Measurements from ENCODE around the gene ARHGAP10. TPM values are rescaled to one million over a fixed set of nuclear protein-coding genes. Genes with fewer than 3 reads are reported as not detected.

Gene ARHGAP10
- total RNA-seq, 2 experiments from 2014 or later: 6.3 to 7.1 TPM

DNA sequence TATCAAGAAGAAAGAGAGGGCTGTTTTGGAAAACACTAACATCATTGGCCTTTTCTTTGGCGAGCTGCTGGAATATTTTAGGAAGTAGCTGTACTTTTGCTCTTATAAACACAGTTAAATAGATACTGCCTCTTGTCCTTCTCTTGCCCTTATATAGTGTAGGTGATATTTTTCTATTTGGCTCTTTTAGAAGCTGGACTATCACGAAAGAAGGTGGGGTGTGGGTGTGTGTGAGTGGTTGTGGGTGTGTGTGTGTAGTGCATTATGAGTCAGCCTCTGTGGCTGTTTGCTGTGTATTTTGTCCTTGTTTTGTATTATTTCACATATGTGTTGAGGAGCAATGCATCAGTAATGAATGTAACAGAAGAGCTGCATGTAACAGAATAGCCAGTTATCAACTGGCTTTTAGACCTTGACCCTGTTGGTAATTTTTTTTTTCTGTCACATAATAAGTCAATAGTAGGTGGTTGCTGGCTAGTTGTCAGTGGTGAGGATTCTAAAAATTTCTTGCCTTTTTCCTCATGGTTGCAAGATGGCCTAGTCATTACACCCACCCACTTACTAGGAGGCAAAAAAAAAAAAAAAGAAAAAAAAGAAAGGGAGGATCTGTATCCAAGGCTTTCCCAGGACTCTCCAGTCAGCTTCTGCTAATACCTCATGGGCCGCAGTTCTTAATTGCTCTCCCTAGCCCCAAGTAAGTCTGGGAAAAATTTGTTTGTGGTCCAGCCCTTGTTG is 23.8 kb downstream of the ARHGAP10 start:
- ChIA-PET POLR2A (no interaction called here), CTCF (interaction anchor here (2.4 kb wide), 1 partner anchor 111 kb away, joined by 18 read pairs; no protein-coding TSS in a partner anchor)
- Mint-ChIP-seq H3K36me3 (ENCODE audit: low read depth) (no peaks in the 10 kb centered on the region), H3K4me1 (ENCODE audit: low read depth) (no peaks in the 10 kb centered on the region), H3K27ac (no peak overlapping the region), H3K27me3 (ENCODE audit: low read depth) (no peaks in the 10 kb centered on the region), H3K4me3 (no peak overlapping the region), H3K9me3 (ENCODE audit: insufficient read depth) (no peaks in the 10 kb centered on the region)
- ATAC-seq: no peak
- DNase-seq: no peak

DNA sequence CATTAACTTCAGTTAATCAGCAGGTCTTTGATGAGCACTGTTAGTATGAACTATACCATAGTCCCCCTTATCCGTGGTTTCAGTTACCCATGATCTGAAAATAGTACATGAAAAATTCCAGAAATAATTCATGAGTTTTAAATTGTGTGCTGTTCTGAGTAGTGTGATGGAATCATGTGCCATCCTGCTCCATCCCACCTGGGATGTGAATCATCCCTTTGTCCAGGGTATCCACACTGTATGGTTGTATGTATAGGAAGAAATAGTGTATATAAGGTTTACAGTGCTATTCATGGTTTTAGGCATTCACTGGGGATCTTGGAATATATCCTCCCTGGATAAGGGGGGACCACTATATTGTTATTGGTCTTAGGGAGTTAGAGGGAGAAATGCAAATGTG is 24.5 kb downstream of the ARHGAP10 start:
- Mint-ChIP-seq H3K9me3 (ENCODE audit: insufficient read depth) (no peaks in the 10 kb centered on the region), H3K4me3 (no peak overlapping the region), H3K36me3 (ENCODE audit: low read depth) (no peaks in the 10 kb centered on the region), H3K27me3 (ENCODE audit: low read depth) (no peaks in the 10 kb centered on the region), H3K27ac (no peak overlapping the region), H3K4me1 (ENCODE audit: low read depth) (peaks cover 2% of the 10 kb centered on the region)
- ATAC-seq (no peak), DNase-seq (no peak)
- ChIA-PET POLR2A (no interaction called here), CTCF (interaction anchor here (2.4 kb wide), 1 partner anchor 110 kb away, joined by 18 read pairs; no protein-coding TSS in a partner anchor)

GRCh38 chr4:147760176-147760575 is 28.3 kb downstream of the ARHGAP10 start:
- CTCF ChIA-PET: interaction anchor here (1.0 kb wide), 1 partner anchor 107 kb away, joined by 3 read pairs; no protein-coding TSS in a partner anchor
- ATAC-seq (no peak), DNase-seq (no peak)
- Mint-ChIP-seq H3K9me3 (ENCODE audit: insufficient read depth) (no peaks in the 10 kb centered on the region), H3K36me3 (ENCODE audit: low read depth) (no peaks in the 10 kb centered on the region), H3K4me3 (no peak overlapping the region), H3K27me3 (ENCODE audit: low read depth) (no peaks in the 10 kb centered on the region), H3K27ac (no peak overlapping the region), H3K4me1 (ENCODE audit: low read depth) (peaks cover 5% of the 10 kb centered on the region)
- POLR2A ChIA-PET: interaction anchor here (0.6 kb wide), 1 partner anchor 13 kb away, joined by 3 read pairs; no protein-coding TSS in a partner anchor

DNA sequence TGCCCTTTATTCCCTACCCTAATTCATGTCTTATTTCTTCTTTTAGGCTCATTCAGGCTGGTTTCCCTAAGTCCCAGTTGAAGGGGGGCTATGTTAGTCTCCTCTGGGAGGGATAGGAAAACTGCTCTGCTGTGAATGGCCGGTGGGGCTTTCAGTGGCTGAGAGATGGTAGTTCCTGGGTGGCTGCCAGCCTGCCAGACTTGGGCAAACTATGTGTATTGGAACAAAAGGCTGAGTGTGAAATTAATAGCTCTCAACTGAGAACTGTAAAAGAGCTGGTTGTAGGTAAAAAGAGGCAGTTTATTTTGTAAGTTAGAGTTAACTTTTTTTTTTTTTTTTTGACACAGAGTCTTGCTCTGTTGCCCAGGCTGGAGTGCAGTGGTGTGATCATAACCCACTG is 28.8 kb downstream of the ARHGAP10 start:
- ChIA-PET POLR2A (interaction anchor here (0.6 kb wide), 1 partner anchor 12 kb away, joined by 3 read pairs; no protein-coding TSS in a partner anchor), CTCF (interaction anchor here (1.0 kb wide), 1 partner anchor 106 kb away, joined by 3 read pairs; no protein-coding TSS in a partner anchor)

GRCh38 chr4:147761218-147761883 is 29.5 kb downstream of the ARHGAP10 start:
- CTCF ChIA-PET: no interaction called here
- Mint-ChIP-seq H3K4me1 (ENCODE audit: low read depth) (peaks cover 5% of the 10 kb centered on the region), H3K9me3 (ENCODE audit: insufficient read depth) (no peaks in the 10 kb centered on the region), H3K27ac (no peak overlapping the region), H3K4me3 (no peak overlapping the region), H3K36me3 (ENCODE audit: low read depth) (no peaks in the 10 kb centered on the region), H3K27me3 (ENCODE audit: low read depth) (no peaks in the 10 kb centered on the region)
- no peak for ATAC-seq
- no peak for DNase-seq
- POLR2A ChIA-PET: no interaction called here

More for the DNA sequence above, 28.8 kb downstream of the ARHGAP10 start:
- no peak overlapping the region for H3K27ac Mint-ChIP-seq
- no peaks in the 10 kb centered on the region for H3K27me3 Mint-ChIP-seq (ENCODE audit: low read depth)
- no peak for ATAC-seq
- H3K4me1 Mint-ChIP-seq (ENCODE audit: low read depth): peaks cover 5% of the 10 kb centered on the region
- H3K4me3 Mint-ChIP-seq: no peak overlapping the region
- H3K9me3 Mint-ChIP-seq (ENCODE audit: insufficient read depth): no peaks in the 10 kb centered on the region
- no peaks in the 10 kb centered on the region for H3K36me3 Mint-ChIP-seq (ENCODE audit: low read depth)
- DNase-seq: no peak

- no peaks in the 10 kb centered on the region for H3K9me3 Mint-ChIP-seq (ENCODE audit: insufficient read depth)
- no peak overlapping the region for H3K4me3 Mint-ChIP-seq
- no peak for DNase-seq
- peaks cover 5% of the 10 kb centered on the region for H3K4me1 Mint-ChIP-seq (ENCODE audit: low read depth)
- no peak for ATAC-seq
- H3K27me3 Mint-ChIP-seq (ENCODE audit: low read depth): no peaks in the 10 kb centered on the region
- no peaks in the 10 kb centered on the region for H3K36me3 Mint-ChIP-seq (ENCODE audit: low read depth)
- no peak overlapping the region for H3K27ac Mint-ChIP-seq
- CTCF ChIA-PET: interaction anchor here (0.6 kb wide), 1 partner anchor 720 kb away, joined by 3 read pairs; no protein-coding TSS in a partner anchor
- POLR2A ChIA-PET: no interaction called here
Measured at GRCh38 chr4:147764337-147764736, 32.4 kb downstream of the ARHGAP10 start.

GRCh38 chr4:147765121-147765529 is 33.2 kb downstream of the ARHGAP10 start:
- DNase-seq: no peak

GRCh38 chr4:147768113-147768512 is 36.2 kb downstream of the ARHGAP10 start:
- DNase-seq (no peak), ATAC-seq (no peak)
- Mint-ChIP-seq H3K9me3 (ENCODE audit: insufficient read depth) (no peaks in the 10 kb centered on the region), H3K4me3 (no peak overlapping the region), H3K4me1 (ENCODE audit: low read depth) (no peaks in the 10 kb centered on the region), H3K36me3 (ENCODE audit: low read depth) (no peaks in the 10 kb centered on the region), H3K27ac (no peak overlapping the region), H3K27me3 (ENCODE audit: low read depth) (no peaks in the 10 kb centered on the region)
- POLR2A ChIA-PET: interaction anchor here (1.4 kb wide), 1 partner anchor 36 kb away, joined by 3 read pairs; no protein-coding TSS in a partner anchor
- CTCF ChIA-PET: interaction anchor here (1.0 to 2.2 kb wide), 2 partner anchors 19 to 99 kb away, joined by 3 to 6 read pairs; no protein-coding TSS in a partner anchor

More at GRCh38 chr4:147765121-147765529, 33.2 kb downstream of the ARHGAP10 start:
- CTCF ChIA-PET: no interaction called here
- Mint-ChIP-seq H3K4me3 (no peak overlapping the region), H3K36me3 (ENCODE audit: low read depth) (no peaks in the 10 kb centered on the region), H3K4me1 (ENCODE audit: low read depth) (peaks cover 5% of the 10 kb centered on the region), H3K27ac (no peak overlapping the region), H3K9me3 (ENCODE audit: insufficient read depth) (no peaks in the 10 kb centered on the region), H3K27me3 (ENCODE audit: low read depth) (no peaks in the 10 kb centered on the region)
- ATAC-seq: no peak
- POLR2A ChIA-PET: no interaction called here

- Mint-ChIP-seq H3K4me1 (ENCODE audit: low read depth) (no peaks in the 10 kb centered on the region), H3K27ac (no peak overlapping the region), H3K36me3 (ENCODE audit: low read depth) (no peaks in the 10 kb centered on the region), H3K27me3 (ENCODE audit: low read depth) (no peaks in the 10 kb centered on the region), H3K9me3 (ENCODE audit: insufficient read depth) (no peaks in the 10 kb centered on the region), H3K4me3 (no peak overlapping the region)
- CTCF ChIA-PET: interaction anchor here (1.0 kb wide), 1 partner anchor 17 kb away, joined by 4 read pairs; no protein-coding TSS in a partner anchor
- POLR2A ChIA-PET: no interaction called here
- DNase-seq: no peak
- ATAC-seq: no peak
Measured at GRCh38 chr4:147769386-147769785, 37.5 kb downstream of the ARHGAP10 start.

GRCh38 chr4:147770831-147771230 is 38.9 kb downstream of the ARHGAP10 start:
- DNase-seq: no peak
- no peak for ATAC-seq
- Mint-ChIP-seq H3K4me1 (ENCODE audit: low read depth) (no peaks in the 10 kb centered on the region), H3K36me3 (ENCODE audit: low read depth) (no peaks in the 10 kb centered on the region), H3K27ac (no peak overlapping the region), H3K9me3 (ENCODE audit: insufficient read depth) (no peaks in the 10 kb centered on the region), H3K4me3 (no peak overlapping the region), H3K27me3 (ENCODE audit: low read depth) (no peaks in the 10 kb centered on the region)
- ChIA-PET POLR2A (no interaction called here), CTCF (no interaction called here)

DNA sequence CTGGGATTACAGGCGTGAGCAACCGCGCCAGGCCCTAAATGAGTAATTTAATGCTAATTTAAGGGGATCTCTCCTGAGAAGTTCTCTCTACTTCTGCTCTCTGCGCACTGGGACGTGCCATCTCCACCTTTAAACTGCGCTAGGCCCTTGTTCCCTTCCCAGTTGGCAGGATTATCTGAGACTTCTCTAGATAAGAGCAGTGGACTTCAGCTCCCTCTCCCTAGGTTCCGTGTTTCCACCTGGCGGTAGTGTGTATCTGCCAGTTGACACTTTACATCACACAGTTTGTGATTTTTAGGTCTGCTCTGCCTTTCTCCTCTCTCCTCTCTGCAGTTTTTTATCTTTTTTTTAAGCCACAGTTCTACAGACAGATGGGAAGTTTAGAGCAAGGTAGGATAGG is 40.2 kb downstream of the ARHGAP10 start:
- Mint-ChIP-seq H3K27ac (no peak overlapping the region), H3K4me1 (ENCODE audit: low read depth) (no peaks in the 10 kb centered on the region), H3K36me3 (ENCODE audit: low read depth) (no peaks in the 10 kb centered on the region), H3K9me3 (ENCODE audit: insufficient read depth) (no peaks in the 10 kb centered on the region), H3K4me3 (no peak overlapping the region), H3K27me3 (ENCODE audit: low read depth) (no peaks in the 10 kb centered on the region)
- ATAC-seq: no peak
- no peak for DNase-seq
- ChIA-PET CTCF (interaction anchor here (2.5 kb wide), 1 partner anchor 95 kb away, joined by 8 read pairs; no protein-coding TSS in a partner anchor), POLR2A (no interaction called here)

DNA sequence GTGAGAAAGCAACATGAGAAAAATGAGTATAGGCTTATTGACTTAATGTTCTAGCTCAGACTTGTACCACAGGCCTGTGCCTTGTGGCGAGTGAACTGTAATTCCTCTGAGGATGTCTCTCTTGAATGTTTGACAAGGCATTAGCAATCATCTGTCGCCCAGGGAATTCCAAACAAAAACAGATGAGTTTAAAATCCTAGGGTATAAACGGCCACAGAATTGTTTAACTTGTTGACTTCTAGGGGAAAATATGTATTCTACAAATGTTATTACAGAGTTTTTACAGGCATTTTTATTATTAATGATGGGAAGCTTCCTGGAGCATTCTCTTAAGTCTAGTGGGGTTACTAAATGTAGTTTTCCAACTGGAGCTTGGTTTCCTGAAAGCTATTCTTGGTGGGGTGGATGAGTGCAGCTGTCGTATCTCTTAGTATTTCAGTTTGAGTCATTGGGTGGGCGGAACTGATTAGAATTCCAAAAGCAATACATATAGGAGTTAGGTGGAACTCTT is 40.6 kb downstream of the ARHGAP10 start:
- CTCF ChIA-PET: interaction anchor here (2.5 kb wide), 1 partner anchor 94 kb away, joined by 8 read pairs; no protein-coding TSS in a partner anchor
- ATAC-seq (no peak), DNase-seq (no peak)
- Mint-ChIP-seq H3K27ac (no peak overlapping the region), H3K9me3 (ENCODE audit: insufficient read depth) (no peaks in the 10 kb centered on the region), H3K36me3 (ENCODE audit: low read depth) (no peaks in the 10 kb centered on the region), H3K4me3 (no peak overlapping the region), H3K4me1 (ENCODE audit: low read depth) (no peaks in the 10 kb centered on the region), H3K27me3 (ENCODE audit: low read depth) (no peaks in the 10 kb centered on the region)
- POLR2A ChIA-PET: interaction anchor here (0.6 kb wide), 1 partner anchor 12 kb away, joined by 3 read pairs; no protein-coding TSS in a partner anchor

Measured in activated CD8-positive, alpha-beta T cell treated with anti-CD3 and anti-CD28 coated beads, Interleukin-2, amount 10 ng/mL, durations not matched to agents 7 days and 5 days (primary cell).